Stomach (tissue), 4 donors: ENCODE data around the gene TRIM26.

ENCODE experiments used
- CTCF ChIP-seq, 7 experiments: fragments of 450-650 bp in 4 of 7; fragments of 200-600 bp in 3 of 7; sonication (generic) in 3 of 7; IDR thresholded peaks; one replicate each; pipeline ENCODE4 v1.5.1; 2016 to 2019; ENCODE audit warnings: antibody characterized with exemption in 7 of 7, control low read depth in 2 of 7, mild to moderate bottlenecking in 1 of 7
- EP300 ChIP-seq: sonication (generic); formaldehyde crosslinking; IDR thresholded peaks from one replicate; pipeline ENCODE4 v1.6.1; 2017; ENCODE audit warnings: antibody characterized with exemption

GRCh38 chr6:30144811-30145210 lies 68.4 kb downstream of the TRIM26 start:
- TF ChIP-seq CTCF (IDR thresholded peaks at IDR 0.05) = no peak
- TF ChIP-seq EP300 = no peak
